Measurements from ENCODE around the gene OAS2. TPM values are rescaled to one million over a fixed set of nuclear protein-coding genes. Genes with fewer than 3 reads are reported as not detected.

Gene OAS2
- total and polyA plus RNA-seq, 2 of the 8 experiments (the other 6 are each of a cell fraction or from before 2014, with no cell fraction given), result 0.06 TPM; not detected in 1

DNA sequence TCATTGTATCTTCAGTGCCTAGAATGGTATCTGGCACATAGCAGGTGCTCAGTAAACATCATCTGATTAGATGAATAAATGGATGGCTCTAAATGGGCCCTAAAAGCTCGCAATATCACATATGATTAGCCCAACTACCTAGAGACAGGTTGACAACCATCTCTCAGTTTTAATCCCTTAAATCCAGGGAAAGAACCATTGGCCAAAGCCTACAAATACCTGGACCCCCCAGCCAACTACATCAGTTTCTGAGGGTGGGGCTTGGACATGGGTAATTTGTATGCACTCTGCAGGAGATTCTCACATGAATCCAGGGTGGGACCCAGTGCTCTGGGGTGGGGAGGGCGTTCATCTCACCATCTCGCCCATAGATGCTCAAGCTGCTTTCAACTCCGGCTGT lies 73.4 kb downstream of the OAS2 start:
- Histone ChIP-seq H4K5ac (ENCODE audit: insufficient read length, low read depth, low read length) (no peak overlapping the region), H3K14ac (ENCODE audit: insufficient read length) (no peak overlapping the region), H3K79me1 (ENCODE audit: low read depth, low read length) (no peaks in the 10 kb centered on the region), H3K9ac (replicated peaks in 1 of 4; ENCODE audit: extremely low read depth in 1 of 4, low read depth in 3 of 4, low read length in 3 of 4) (no peak overlapping the region), H2BK120ac (replicated peaks; ENCODE audit: low read depth, low read length) (no peak overlapping the region), H2AK5ac (ENCODE audit: low read depth, low read length) (no peak overlapping the region), H3K23ac (ENCODE audit: insufficient read length) (no peak overlapping the region), H3K23me2 (ENCODE audit: low read depth, low read length) (peaks cover 7% of the 10 kb centered on the region; the same call in 1 of the 2 replicates), H3K18ac (ENCODE audit: extremely low read depth, low read length) (no peak overlapping the region), H3K27ac (ENCODE audit: low read depth, low read length) (no peak overlapping the region), H3K4me1 (replicated peaks in 1 of 4; ENCODE audit: control insufficient read depth in 3 of 4, insufficient read depth in 4 of 4, low read length in 3 of 4) (no peaks in the 10 kb centered on the region; a peak in 2 of 7 replicates), H3K4me2 (ENCODE audit: insufficient read depth in 1 of 2, low read depth in 2 of 2, low read length in 2 of 2) (no peak overlapping the region), H3K27me3 (replicated peaks in 1 of 4; ENCODE audit: control insufficient read depth in 3 of 4, extremely low read depth in 1 of 4, insufficient read depth in 3 of 4, low read length in 3 of 4) (peaks cover 0 to 18% (median 15%) of the 10 kb centered on the region in 4 experiments; a peak in 6 of 7 replicates), H2BK12ac (ENCODE audit: low read depth, low read length) (no peak overlapping the region), H2BK20ac (ENCODE audit: low read length) (no peak overlapping the region), H3K4me3 (ENCODE audit: extremely low read depth in 1 of 4, insufficient read depth in 2 of 4, low read depth in 3 of 4, low read length in 4 of 4) (no peak overlapping the region), H3K36me3 (ENCODE audit: control insufficient read depth in 2 of 4, insufficient read depth in 4 of 4, low read length in 3 of 4) (no peaks in the 10 kb centered on the region), H3K79me2 (ENCODE audit: control insufficient read depth in 1 of 2, insufficient read depth in 2 of 2, low read length in 2 of 2) (no peaks in the 10 kb centered on the region), H2BK15ac (ENCODE audit: low read length) (no peak overlapping the region), H3K9me3 (ENCODE audit: insufficient read depth in 2 of 2, low read depth in 1 of 2, low read length in 1 of 2) (no peaks in the 10 kb centered on the region), H4K91ac (replicated peaks; ENCODE audit: insufficient read length, low read length) (no peak overlapping the region), H2BK5ac (ENCODE audit: low read depth, low read length) (no peak overlapping the region), H2AFZ (ENCODE audit: low read length) (no peak overlapping the region), H3K56ac (replicated peaks; ENCODE audit: insufficient read length, low read depth, low read length) (no peak overlapping the region), H4K20me1 (replicated peaks in 1 of 2; ENCODE audit: control insufficient read depth in 1 of 2, insufficient read depth in 2 of 2, low read length in 2 of 2) (no peaks in the 10 kb centered on the region), H3K4ac (replicated peaks; ENCODE audit: insufficient read length, low read depth, low read length) (no peak overlapping the region), H4K8ac (ENCODE audit: extremely low read depth, insufficient read depth, low read length) (no peak overlapping the region)
- ChIA-PET CTCF (ENCODE audit: partially characterized antibody) (interaction anchor here (0.6 to 8.3 kb wide), 10 partner anchors 14 to 1017 kb away, joined by 3 to 139 read pairs (median 4); partner anchors contain the start of gene OAS2), POLR2A (ENCODE audit: partially characterized antibody) (no interaction called here)
- DNase-seq (ENCODE audit: low read depth in 1 of 2, low spot score in 2 of 2) (no peak), FAIRE-seq (no peak)
- WGBS, 2 experiments (ENCODE audit: extremely low coverage in 1 of 2, insufficient coverage in 1 of 2, insufficient read length in 1 of 2, insufficient replicate concordance in 2 of 2, low coverage in 1 of 2, low lambda C conversion rate in 2 of 2, missing lambda C conversion rate in 1 of 2), result 89% methylated on average over 4 of the region's 4 CpGs; no CpG with 5 or more reads in 1 of the 2 experiments
- TF ChIP-seq BACH1 (IDR thresholded peaks at IDR 0.05; ENCODE audit: low read length), result no peak
- no peak for TF ChIP-seq CTBP2 (IDR thresholded peaks at IDR 0.05; ENCODE audit: borderline replicate concordance, insufficient read depth, insufficient read length, low read length)
- no peak for TF ChIP-seq SP4 (IDR thresholded peaks at IDR 0.05; ENCODE audit: low read length)
- TF ChIP-seq FOSL1 (IDR thresholded peaks at IDR 0.05; ENCODE audit: insufficient read depth, low read depth, low read length), result no peak
- TF ChIP-seq KDM5A (IDR thresholded peaks at IDR 0.05; ENCODE audit: low read length), result no peak
- TF ChIP-seq HDAC6 (IDR thresholded peaks at IDR 0.05; ENCODE audit: low read depth, low read length), result no peak
- TF ChIP-seq CREB1 (IDR thresholded peaks at IDR 0.05), result no peak
